GM12864 (cell line): ENCODE results near the gene PLVAP.
A peak's percentile ranks its signal among the peaks of the same experiment; 100 is the strongest.

Experiments
- DNase-seq: peaks from one replicate; pipeline ENCODE4 v3.0.0-alpha.2; 2011; ENCODE audit warnings: low read depth
- H3K4me3 ChIP-seq: 2 replicates; pipeline ENCODE4 v1.5.1; 2011; ENCODE audit warnings: mild to moderate bottlenecking, low read depth, low read length, control low read depth
- CTCF ChIP-seq: IDR thresholded peaks from 2 replicates; pipeline ENCODE4 v1.5.1; 2011; ENCODE audit warnings: low read depth, mild to moderate bottlenecking, moderate library complexity, low read length, control low read depth, inconsistent platforms; ENCODE audit errors: missing control alignments

PLVAP gene

GRCh38 chr19:17319473-17320238 lies 57.5 kb downstream of the PLVAP start:
- TF ChIP-seq CTCF: no peak
- DNase-seq: no peak
- H3K4me3 ChIP-seq: no peak overlapping the region

- DNase-seq: no peak
- H3K4me3 ChIP-seq: no peak overlapping the region
- no peak for TF ChIP-seq CTCF
Observed at GRCh38 chr19:17318966-17319365, 58.2 kb downstream of the PLVAP start.

GRCh38 chr19:17314007-17314593 lies 63.0 kb downstream of the PLVAP start:
- DNase-seq: no peak
- TF ChIP-seq CTCF: no peak
- no peak overlapping the region for H3K4me3 ChIP-seq

- no peak for DNase-seq
- no peak overlapping the region for H3K4me3 ChIP-seq
- no peak for TF ChIP-seq CTCF
Observed at GRCh38 chr19:17312189-17313113, 64.7 kb downstream of the PLVAP start.

GRCh38 chr19:17311455-17312188 lies 65.5 kb downstream of the PLVAP start:
- TF ChIP-seq CTCF: no peak
- DNase-seq: no peak
- H3K4me3 ChIP-seq: no peak overlapping the region

- TF ChIP-seq CTCF: no peak
- no peak for DNase-seq
- H3K4me3 ChIP-seq: peak overlapping the region; percentile 75
Observed at GRCh38 chr19:17309965-17310461, 67.1 kb downstream of the PLVAP start.
